Lung (tissue), 12 donors: ENCODE data around the gene SERPINB4. TPM values are rescaled to one million over a fixed set of nuclear protein-coding genes. Genes with fewer than 3 reads are reported as not detected.
A peak's percentile ranks its signal among the peaks of the same experiment; 100 is the strongest.

Experiments used
- ATAC-seq: fragments of 200-7000 bp; cut with Tn5 transposase; one replicate; pipeline ENCODE4 v1.9.1; 2020; ENCODE audit warnings: moderate number of reproducible peaks; ENCODE audit not compliant: insufficient read depth, low FRiP score
- DNase-seq, 3 donors: peaks; one replicate each; pipeline ENCODE4 v3.0.0-alpha.2; 2013 to 2017
- H3K27ac ChIP-seq, 2 donors: one replicate each; pipeline ENCODE4 v1.5.1; 2013; ENCODE audit warnings: mild to moderate bottlenecking in 2 of 2, moderate library complexity in 2 of 2, control low read depth in 1 of 2, inconsistent platforms in 1 of 2, low read depth in 1 of 2, low read length in 1 of 2
- H3K27me3 ChIP-seq, 3 donors: one replicate each; pipeline ENCODE4 v1.5.1; 2013; ENCODE audit warnings: low read length in 2 of 3; ENCODE audit not compliant: control insufficient read depth in 3 of 3, insufficient read depth in 3 of 3
- H3K36me3 ChIP-seq, 4 donors: one replicate each; pipeline ENCODE4 v1.5.1; 2013; ENCODE audit warnings: low read length in 4 of 4, mild to moderate bottlenecking in 1 of 4, moderate library complexity in 1 of 4; ENCODE audit not compliant: control insufficient read depth in 4 of 4, insufficient read depth in 4 of 4
- H3K4me1 ChIP-seq, 5 donors: one replicate each; pipeline ENCODE4 v1.5.1; 2013; ENCODE audit warnings: low read length in 5 of 5, mild to moderate bottlenecking in 2 of 5, moderate library complexity in 1 of 5; ENCODE audit not compliant: control insufficient read depth in 5 of 5, insufficient read depth in 5 of 5
- H3K4me3 ChIP-seq: one replicate; pipeline ENCODE4 v1.5.1; 2013; ENCODE audit warnings: mild to moderate bottlenecking, control low read depth, moderate library complexity
- H3K9ac ChIP-seq, 2 donors: one replicate each; pipeline ENCODE4 v1.5.1; 2013; ENCODE audit warnings: low read length in 2 of 2, control low read depth in 1 of 2; ENCODE audit not compliant: insufficient read depth in 1 of 2
- H3K9me3 ChIP-seq, 4 donors: one replicate each; pipeline ENCODE4 v1.5.1; 2013; ENCODE audit warnings: low read length in 3 of 4, mild to moderate bottlenecking in 1 of 4, moderate library complexity in 1 of 4; ENCODE audit not compliant: control insufficient read depth in 4 of 4, insufficient read depth in 3 of 4
- CTCF ChIP-seq: IDR thresholded peaks from 2 replicates; pipeline ENCODE4 v1.5.1; 2012; ENCODE audit warnings: mild to moderate bottlenecking; ENCODE audit errors: control extremely low read depth, extremely low read depth
- WGBS, 2 donors: extraction: QIAGEN DNeasy Blood & Tissue Kit; methylation state at CpG; one replicate each; pipeline ENCODE4 v1.1.7; 2013; 5-methylcytosine and 5-hydroxymethylcytosine counted together
- polyA plus RNA-seq, 2 donors: library from polyadenylated mRNA; stranded (reverse); fragments of 200-250 nt; gene quantifications; one replicate each; pipeline ENCODE4 v1.2.1, GENCODE V29; 2013
- total RNA-seq, 2 donors: library from RNA; depleted of rRNA in 1 of 2; stranded (reverse); fragments of >200 nt in 1 of 2; gene quantifications; one replicate each; pipeline ENCODE4 v1.2.1, GENCODE V29; 2014 to 2021
- donor health status: control.
- donor health status: control.
- donor health status: Bipolar disorder and iron deficiency.
- donor health status: healthy.
- donor health status: DM: yes; HTN: yes; CAD: no.

Gene SERPINB4
- total and polyA plus RNA-seq, 4 donors: 0.34 to 17.4 (median 1.0) TPM; not detected in 1

DNA sequence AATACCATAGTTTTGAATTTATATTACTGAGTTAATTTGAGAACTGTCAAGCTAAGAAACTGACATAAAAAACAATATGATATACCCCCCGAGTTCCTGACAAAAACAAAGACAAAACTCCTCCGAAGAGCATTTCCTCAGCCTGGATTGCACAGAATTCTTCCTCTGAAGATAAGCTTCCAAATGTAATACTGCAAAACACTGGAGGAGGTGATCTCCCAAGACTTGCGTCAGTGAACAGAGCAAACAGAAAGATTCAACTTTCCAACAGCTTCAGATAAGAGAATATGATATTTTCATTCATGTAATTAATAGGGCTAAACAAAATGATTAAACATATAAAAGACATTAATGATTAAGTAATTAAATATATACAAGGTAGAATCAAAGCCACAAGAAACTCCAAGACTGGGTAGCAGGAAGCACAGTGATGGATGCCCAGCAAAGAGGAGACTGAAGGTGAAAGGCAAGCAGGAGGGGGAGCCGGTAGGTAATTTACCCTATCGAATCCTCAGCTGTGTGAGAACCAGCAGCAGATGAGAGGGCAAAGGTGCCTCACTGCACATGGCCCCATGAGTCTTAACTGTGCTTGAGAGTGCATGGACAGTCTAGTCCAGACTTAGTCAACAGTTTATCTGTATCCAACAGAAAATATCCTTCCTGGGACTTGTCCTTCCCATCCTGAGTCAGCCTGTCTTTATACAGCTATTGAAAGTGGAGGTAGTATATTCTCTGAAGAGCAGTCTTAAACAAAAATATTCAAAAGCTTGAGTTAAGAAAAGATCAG is 36.0 kb upstream of the SERPINB4 start:
- H3K4me1 ChIP-seq: no peaks in the 10 kb centered on the region
- ATAC-seq (no peak), DNase-seq (no peak)
- no peak overlapping the region for H3K9ac ChIP-seq
- H3K9me3 ChIP-seq: no peaks in the 10 kb centered on the region
- WGBS, 2 donors: 65 to 77% methylated on average over 5 of the region's 5 CpGs
- H3K27ac ChIP-seq: no peak overlapping the region
- H3K4me3 ChIP-seq: no peak overlapping the region
- no peaks in the 10 kb centered on the region for H3K36me3 ChIP-seq
- TF ChIP-seq CTCF: no peak
- no peaks in the 10 kb centered on the region for H3K27me3 ChIP-seq

DNA sequence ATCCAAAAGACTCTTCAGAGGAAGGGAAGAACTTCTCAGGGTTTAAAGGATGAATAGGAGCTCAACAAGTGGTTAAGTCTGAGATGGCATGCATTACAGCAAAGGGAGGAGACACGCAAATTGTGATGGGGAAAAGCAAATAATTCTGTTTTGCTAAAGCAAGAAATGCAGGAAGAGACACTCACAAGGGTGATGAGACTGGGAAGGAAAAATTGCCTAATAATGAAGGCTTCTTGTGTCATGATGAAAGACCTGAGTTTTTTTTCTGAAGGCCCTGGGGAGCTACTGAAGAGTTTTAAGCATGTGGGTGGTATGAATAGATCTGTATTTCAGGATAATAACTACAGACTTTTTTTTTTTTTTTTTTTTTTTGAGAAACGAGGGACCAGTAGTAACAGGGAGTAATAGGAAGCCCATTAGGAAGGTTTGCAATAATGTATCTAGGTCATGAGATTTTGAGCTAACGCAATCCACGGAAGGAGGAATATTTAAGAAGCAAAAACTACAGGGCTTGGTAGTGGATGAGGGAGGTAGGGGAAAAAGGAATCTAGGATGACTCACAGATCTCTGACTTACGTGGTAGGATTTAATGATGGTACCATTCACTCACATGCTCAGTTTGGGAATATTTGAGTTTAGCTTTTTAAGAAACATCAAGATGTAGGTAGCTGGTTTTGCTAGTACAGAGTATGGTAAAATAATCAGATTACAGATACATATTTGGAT is 33.6 kb upstream of the SERPINB4 start:
- DNase-seq: no peak
- Histone ChIP-seq H3K27me3 (no peaks in the 10 kb centered on the region), H3K9ac (no peak overlapping the region), H3K9me3 (no peaks in the 10 kb centered on the region), H3K36me3 (no peaks in the 10 kb centered on the region), H3K4me3 (no peak overlapping the region), H3K27ac (no peak overlapping the region), H3K4me1 (no peaks in the 10 kb centered on the region)
- WGBS, 2 donors: 34 to 55% methylated on average over 5 of the region's 5 CpGs
- ATAC-seq: no peak
- no peak for TF ChIP-seq CTCF

- no peaks in the 10 kb centered on the region for H3K9me3 ChIP-seq
- no peaks in the 10 kb centered on the region for H3K27me3 ChIP-seq
- TF ChIP-seq CTCF: no peak
- H3K27ac ChIP-seq: no peak overlapping the region
- H3K4me1 ChIP-seq: no peaks in the 10 kb centered on the region
- peak in 1 of 3 donors; percentile 7 for DNase-seq
- H3K36me3 ChIP-seq: no peaks in the 10 kb centered on the region
- WGBS, 2 donors: 20 to 28% methylated on average over 5 of the region's 5 CpGs
- H3K4me3 ChIP-seq: no peak overlapping the region
- H3K9ac ChIP-seq: no peak overlapping the region
- ATAC-seq: no peak
Observed at GRCh38 chr18:63676526-63677323, 32.7 kb upstream of the SERPINB4 start.
